Measurements from ENCODE around the gene RUSF1. TPM values are rescaled to one million over a fixed set of nuclear protein-coding genes. Genes with fewer than 3 reads are reported as not detected.

RUSF1 gene
- total RNA-seq, 2 donors from 2014 or later: 45.4 to 50.8 TPM

DNA sequence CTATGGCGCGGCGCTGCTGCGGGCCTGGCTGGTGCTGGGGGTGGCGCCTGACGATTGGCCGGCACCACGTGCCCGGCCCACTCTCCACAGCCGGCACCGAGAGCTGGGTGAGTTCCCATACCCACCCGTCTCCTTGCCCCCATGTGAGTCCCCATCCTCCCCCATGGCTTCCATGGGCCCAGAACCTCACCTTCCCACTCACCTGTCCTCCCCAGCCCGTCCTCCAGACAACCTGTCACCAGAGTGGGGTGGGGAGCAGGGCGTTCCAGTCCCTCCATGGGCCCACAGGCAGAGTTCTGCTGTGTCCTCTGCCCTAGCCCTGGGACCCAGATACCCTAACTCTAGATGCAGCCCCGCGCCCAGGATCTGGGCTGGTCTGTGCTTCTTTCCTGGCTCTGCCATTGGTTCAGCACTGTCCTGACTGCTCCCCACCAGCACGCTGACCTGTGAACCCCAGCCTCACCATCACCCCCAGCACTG is 43.4 kb downstream of the RUSF1 start:
- no peaks in the 10 kb centered on the region for H3K9me3 ChIP-seq (ENCODE audit: control insufficient read depth, low read length)
- WGBS, 2 experiments (ENCODE audit: insufficient coverage in 1 of 2, insufficient read length in 1 of 2): 94 to 95% methylated on average over 15 to 17 of the region's 17 CpGs

DNA sequence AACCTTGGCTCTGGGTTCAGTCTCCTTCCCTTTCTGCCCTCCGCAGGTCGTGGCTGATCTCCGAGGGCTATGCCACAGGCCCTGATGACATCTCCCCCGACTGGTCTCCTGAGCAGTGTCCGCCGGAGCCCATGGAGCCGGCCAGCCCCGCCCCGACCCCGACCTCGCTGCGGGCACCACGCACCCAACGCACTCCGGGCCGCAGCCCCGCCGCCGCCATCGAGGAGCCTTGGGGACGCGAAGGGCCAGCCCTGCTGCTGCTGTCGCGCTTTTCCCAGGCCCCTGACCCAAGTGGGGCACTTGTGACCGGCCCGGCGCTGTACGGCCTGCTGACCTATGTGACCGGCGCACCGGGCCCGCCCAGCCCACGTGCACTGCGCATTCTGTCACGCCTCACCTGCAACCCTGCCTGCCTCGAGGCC is 43.8 kb downstream of the RUSF1 start:
- DNase-seq: no peak
- no peak overlapping the region for H3K4me3 ChIP-seq (ENCODE audit: low read length)
- 95 to 96% methylated on average over 20 to 36 of the region's 36 CpGs for WGBS, 2 experiments (ENCODE audit: insufficient coverage in 1 of 2, insufficient read length in 1 of 2)
- Mint-ChIP-seq H3K27me3 (ENCODE audit: insufficient read depth) (no peaks in the 10 kb centered on the region), H3K4me3 (no peak overlapping the region), H3K4me1 (peaks cover 2% of the 10 kb centered on the region), H3K9me3 (no peaks in the 10 kb centered on the region), H3K27ac (no peak overlapping the region), H3K36me3 (ENCODE audit: low read depth) (peaks cover 32% of the 10 kb centered on the region)
- H3K9me3 ChIP-seq (ENCODE audit: control insufficient read depth, low read length): no peaks in the 10 kb centered on the region
- no peak overlapping the region for H3K27ac ChIP-seq (ENCODE audit: low read depth, low read length)
- H3K36me3 ChIP-seq (ENCODE audit: control insufficient read depth, insufficient read depth, low read length): peaks cover 16% of the 10 kb centered on the region
- no peak for TF ChIP-seq CTCF (conservative IDR thresholded peaks at IDR 0.05)
- H3K27me3 ChIP-seq (ENCODE audit: control insufficient read depth, insufficient read depth, low read length, poor library complexity, severe bottlenecking): no peaks in the 10 kb centered on the region
- no peak overlapping the region for H3K9ac ChIP-seq (ENCODE audit: extremely low read depth, low read length, poor library complexity, severe bottlenecking)
- H3K4me1 ChIP-seq (ENCODE audit: control insufficient read depth, insufficient read depth, low read length): no peaks in the 10 kb centered on the region

More for the DNA sequence above, 43.4 kb downstream of the RUSF1 start:
- Histone ChIP-seq H3K27me3 (ENCODE audit: control insufficient read depth, insufficient read depth, low read length, poor library complexity, severe bottlenecking) (no peaks in the 10 kb centered on the region), H3K4me3 (ENCODE audit: low read length) (no peak overlapping the region), H3K36me3 (ENCODE audit: control insufficient read depth, insufficient read depth, low read length) (peaks cover 16% of the 10 kb centered on the region), H3K4me1 (ENCODE audit: control insufficient read depth, insufficient read depth, low read length) (no peaks in the 10 kb centered on the region), H3K27ac (ENCODE audit: low read depth, low read length) (no peak overlapping the region), H3K9ac (ENCODE audit: extremely low read depth, low read length, poor library complexity, severe bottlenecking) (no peak overlapping the region)
- peaks cover 2% of the 10 kb centered on the region for H3K4me1 Mint-ChIP-seq
- no peak for TF ChIP-seq CTCF (conservative IDR thresholded peaks at IDR 0.05)
- H3K27me3 Mint-ChIP-seq (ENCODE audit: insufficient read depth): no peaks in the 10 kb centered on the region
- H3K9me3 Mint-ChIP-seq: no peaks in the 10 kb centered on the region
- DNase-seq: no peak
- no peak overlapping the region for H3K27ac Mint-ChIP-seq
- peaks cover 32% of the 10 kb centered on the region for H3K36me3 Mint-ChIP-seq (ENCODE audit: low read depth)
- no peak overlapping the region for H3K4me3 Mint-ChIP-seq

GRCh38 chr16:31461921-31462804 is 46.0 kb downstream of the RUSF1 start:
- H3K4me3 Mint-ChIP-seq: no peak overlapping the region
- WGBS, 2 experiments (ENCODE audit: insufficient coverage in 1 of 2, insufficient read length in 1 of 2): 95 to 98% methylated on average over 21 to 35 of the region's 35 CpGs

More at GRCh38 chr16:31461921-31462804, 46.0 kb downstream of the RUSF1 start:
- Mint-ChIP-seq H3K36me3 (ENCODE audit: low read depth) (peaks cover 29% of the 10 kb centered on the region), H3K27me3 (ENCODE audit: insufficient read depth) (no peaks in the 10 kb centered on the region), H3K9me3 (no peaks in the 10 kb centered on the region), H3K27ac (no peak overlapping the region), H3K4me1 (peaks cover 2% of the 10 kb centered on the region)
- no peaks in the 10 kb centered on the region for H3K9me3 ChIP-seq (ENCODE audit: control insufficient read depth, low read length)
- H3K36me3 ChIP-seq (ENCODE audit: control insufficient read depth, insufficient read depth, low read length): peaks cover 19% of the 10 kb centered on the region
- no peaks in the 10 kb centered on the region for H3K27me3 ChIP-seq (ENCODE audit: control insufficient read depth, insufficient read depth, low read length, poor library complexity, severe bottlenecking)
- no peaks in the 10 kb centered on the region for H3K4me1 ChIP-seq (ENCODE audit: control insufficient read depth, insufficient read depth, low read length)
- no peak overlapping the region for H3K9ac ChIP-seq (ENCODE audit: extremely low read depth, low read length, poor library complexity, severe bottlenecking)
- H3K27ac ChIP-seq (ENCODE audit: low read depth, low read length): no peak overlapping the region
- H3K4me3 ChIP-seq (ENCODE audit: low read length): no peak overlapping the region
- no peak for TF ChIP-seq CTCF (conservative IDR thresholded peaks at IDR 0.05)
- DNase-seq: no peak

Data from endodermal cell (in vitro differentiated cells).